Daoy (cell line): ENCODE data around the gene NUP93. TPM values are rescaled to one million over a fixed set of nuclear protein-coding genes. Genes with fewer than 3 reads are reported as not detected.

Source experiments
- DNase-seq: peaks from one replicate; pipeline ENCODE4 v3.0.0-alpha.2; 2015; ENCODE audit warnings: low read depth
- total RNA-seq: library from RNA; depleted of rRNA; stranded (reverse); fragments of >200 nt; shearing (Covaris generic); gene quantifications from 2 replicates; pipeline ENCODE4 v1.2.3, GENCODE V29; 2014

Gene NUP93
- total RNA-seq, 1 experiment from 2014 or later, result 91.9 TPM

GRCh38 chr16:56814537-56815432 is 84.9 kb downstream of the NUP93 start:
- DNase-seq, result no peak

- no peak for DNase-seq
Measured at GRCh38 chr16:56815721-56816120, 85.8 kb downstream of the NUP93 start.

- DNase-seq, result no peak
Measured at GRCh38 chr16:56817056-56817455, 87.1 kb downstream of the NUP93 start.

DNA sequence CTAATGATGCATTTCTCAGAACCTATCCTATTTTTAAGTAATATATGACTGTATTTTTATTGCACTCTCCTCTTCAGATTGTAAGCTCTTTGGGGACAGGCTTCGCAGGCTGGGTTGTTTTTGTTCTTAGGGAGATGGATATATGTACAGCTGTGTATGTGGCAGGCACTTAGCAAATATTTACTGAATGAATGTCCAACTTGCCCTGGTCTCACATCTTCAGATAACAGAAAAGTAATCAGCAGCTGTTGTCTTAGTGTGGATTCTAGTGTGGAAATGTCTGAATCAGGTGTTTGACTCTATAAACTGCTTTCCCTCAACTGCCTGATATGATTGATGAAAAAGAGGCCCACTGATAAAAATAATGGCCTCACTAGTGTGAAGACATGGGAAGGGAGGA is 88.0 kb downstream of the NUP93 start:
- no peak for DNase-seq

DNA sequence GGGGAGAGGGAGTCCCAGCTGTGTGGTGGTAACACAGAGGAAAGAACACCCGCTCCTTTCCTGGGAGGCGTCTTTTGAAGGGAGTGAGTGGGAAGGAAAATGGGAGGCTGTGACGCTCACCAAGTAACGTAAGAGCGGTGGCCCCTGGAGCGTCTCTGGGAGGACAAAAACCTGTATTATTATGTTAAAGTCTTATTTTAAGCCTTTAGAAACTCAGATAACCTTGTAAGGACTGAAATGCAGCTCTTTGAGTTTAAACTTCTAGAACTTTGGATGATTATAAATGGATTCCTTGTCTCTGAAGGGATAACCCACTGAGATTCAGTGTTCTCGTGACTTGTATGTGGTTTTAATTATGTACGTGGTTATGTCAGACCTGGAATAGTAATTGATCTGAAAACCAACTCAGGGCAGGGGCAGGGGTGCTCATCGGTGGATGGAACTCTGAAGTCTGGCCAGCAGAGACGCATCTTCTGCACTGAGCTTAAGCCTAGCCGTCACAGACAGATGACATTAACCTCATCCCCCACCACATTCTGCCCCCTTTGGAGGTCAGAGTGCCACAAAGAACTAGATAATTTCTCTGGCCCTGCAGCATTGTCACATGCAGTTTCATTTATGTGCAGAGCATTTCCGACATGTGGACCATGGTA is 93.3 kb downstream of the NUP93 start:
- no peak for DNase-seq

DNA sequence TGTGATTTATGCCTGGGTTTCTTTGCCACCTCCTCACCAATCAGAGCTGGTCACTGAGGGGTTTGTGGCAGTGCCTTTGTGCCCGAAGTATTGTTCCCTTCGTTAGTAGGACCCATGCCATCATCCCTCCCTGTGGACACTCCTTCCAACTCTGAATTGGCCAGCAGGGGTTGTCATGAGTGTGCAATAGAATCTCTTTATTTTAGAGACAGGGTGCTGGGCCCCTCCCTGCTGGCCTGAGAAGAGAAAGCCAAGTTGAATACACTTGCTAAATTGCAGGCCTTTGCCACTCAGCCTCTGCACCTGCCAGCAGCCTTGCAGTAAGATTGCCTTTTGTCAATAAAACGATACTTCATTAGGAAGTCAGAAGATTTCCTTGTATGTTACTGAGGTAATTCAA is 94.4 kb downstream of the NUP93 start:
- DNase-seq, result no peak

- DNase-seq, result no peak
Measured at GRCh38 chr16:56824804-56825203, 94.9 kb downstream of the NUP93 start.

DNA sequence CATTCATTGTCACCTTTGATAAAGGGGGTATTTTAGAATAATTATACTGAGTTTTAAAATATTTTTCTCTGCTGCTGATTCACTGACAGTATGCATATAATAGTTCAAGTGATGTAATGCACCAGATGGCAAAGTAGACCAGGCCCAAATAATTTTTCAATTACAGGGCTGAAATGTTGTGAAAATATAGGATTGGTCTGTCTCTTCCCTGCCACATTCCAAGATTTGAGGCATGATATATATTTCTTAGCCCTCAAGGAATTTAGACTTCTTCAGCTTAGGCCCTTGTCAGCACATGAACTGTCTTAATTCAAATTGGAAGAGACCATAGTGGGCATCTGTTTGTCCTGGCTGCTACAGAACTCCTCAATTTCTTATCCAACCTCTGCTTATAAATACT is 95.9 kb downstream of the NUP93 start:
- no peak for DNase-seq

- no peak for DNase-seq
Measured at GRCh38 chr16:56828647-56829046, 98.7 kb downstream of the NUP93 start.

- DNase-seq, result no peak
Measured at GRCh38 chr16:56830669-56831068, 100.7 kb downstream of the NUP93 start.

- DNase-seq, result no peak
Measured at GRCh38 chr16:56832768-56833167, 102.8 kb downstream of the NUP93 start.

GRCh38 chr16:56833243-56833970 is 103.5 kb downstream of the NUP93 start:
- no peak for DNase-seq

DNA sequence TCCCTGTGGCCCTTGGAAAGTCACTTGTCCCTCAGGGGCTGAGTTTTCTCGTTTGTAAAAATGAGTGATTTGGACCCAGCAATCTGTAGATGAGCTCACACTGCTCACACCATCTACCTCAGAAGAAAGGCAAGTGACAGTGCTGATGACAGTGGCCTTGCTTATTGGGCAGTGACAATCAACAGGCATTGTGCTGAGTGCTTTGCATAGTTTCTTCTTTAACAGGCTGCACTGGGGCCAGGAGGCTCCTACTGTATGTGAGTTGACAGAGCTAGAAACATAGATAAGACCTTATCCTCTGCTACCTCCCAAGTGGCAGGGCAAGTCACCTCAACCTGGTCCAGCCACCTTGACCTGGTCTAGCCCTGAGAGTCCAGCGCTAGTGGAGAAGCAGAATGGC is 105.4 kb downstream of the NUP93 start:
- no peak for DNase-seq

DNA sequence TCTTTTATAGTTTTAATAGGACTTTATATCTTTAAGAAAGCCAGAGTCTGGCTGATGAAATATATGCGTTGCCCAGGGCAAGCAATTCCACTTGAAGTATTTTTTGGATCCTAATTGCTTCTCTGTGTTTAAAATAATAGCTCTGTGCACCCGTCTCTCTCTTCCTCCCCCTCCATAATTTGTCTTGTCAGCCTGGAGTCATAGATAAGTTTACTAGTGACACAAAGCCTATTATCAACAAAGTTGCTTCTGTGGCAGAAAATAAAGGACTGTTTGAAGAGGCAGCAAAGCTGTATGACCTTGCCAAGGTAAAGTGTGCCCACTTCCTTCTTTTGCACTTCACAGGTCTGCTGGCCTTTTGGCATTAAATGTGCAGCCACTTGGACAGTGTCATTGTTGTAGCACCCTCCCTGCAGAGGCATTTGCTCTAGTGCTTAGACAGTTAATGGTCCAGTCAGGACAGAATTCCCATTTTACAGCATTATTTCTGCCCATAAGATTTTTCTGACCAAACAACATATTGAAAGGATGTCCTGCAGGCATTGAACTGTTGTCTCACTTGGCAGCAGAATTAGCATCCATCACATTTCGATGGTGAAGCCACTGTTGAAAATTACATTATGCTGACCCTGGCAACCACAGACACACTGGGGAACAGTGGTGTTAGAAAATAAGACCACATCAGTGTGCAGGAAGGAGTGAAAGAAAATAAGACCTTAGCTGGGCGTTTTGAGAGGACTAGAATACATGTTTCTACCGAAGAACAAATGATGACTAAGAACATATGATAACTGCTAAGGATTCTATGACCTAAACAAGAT is 106.7 kb downstream of the NUP93 start:
- DNase-seq, result no peak

DNA sequence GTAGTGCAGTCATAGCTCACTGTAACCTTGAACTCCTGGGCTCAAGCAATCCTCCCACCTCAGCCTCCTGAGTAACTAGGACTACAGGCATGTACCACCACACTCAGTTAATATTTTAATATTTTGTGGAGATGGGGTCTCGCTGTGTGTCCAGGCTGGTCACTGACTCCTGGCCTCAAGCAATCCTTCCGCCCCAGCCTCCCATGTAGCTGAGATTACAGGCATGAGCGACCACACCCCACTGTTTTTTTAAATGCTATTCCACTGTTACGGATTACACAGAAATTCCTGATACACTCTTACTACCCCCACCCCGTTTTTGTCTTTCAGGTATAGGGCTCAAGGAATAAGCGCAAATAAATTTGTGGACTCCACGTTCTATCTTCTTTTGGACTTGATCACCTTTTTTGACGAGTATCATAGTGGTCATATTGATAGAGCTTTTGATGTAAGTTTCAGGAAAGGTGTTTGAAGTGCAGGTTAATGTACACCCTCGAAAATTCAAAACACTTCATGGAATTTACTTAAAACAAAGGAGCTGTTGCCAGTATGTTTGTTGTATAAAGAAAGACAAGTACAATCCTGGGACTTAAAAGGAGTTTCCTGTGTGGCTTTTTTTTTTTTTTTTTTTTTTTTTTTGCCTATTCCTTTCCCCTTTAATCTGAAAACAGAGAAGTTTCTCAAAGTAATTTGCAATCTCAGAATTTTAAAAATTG is 108.9 kb downstream of the NUP93 start:
- DNase-seq, result no peak

- no peak for DNase-seq
Measured at GRCh38 chr16:56841233-56841632, 111.3 kb downstream of the NUP93 start.

GRCh38 chr16:56841659-56842058 is 111.7 kb downstream of the NUP93 start:
- DNase-seq, result no peak

- no peak for DNase-seq
Measured at GRCh38 chr16:56842133-56842532, 112.2 kb downstream of the NUP93 start.

GRCh38 chr16:56844056-56844455 is 114.1 kb downstream of the NUP93 start:
- DNase-seq, result no peak

GRCh38 chr16:56847173-56847910 is 117.4 kb downstream of the NUP93 start:
- DNase-seq, result no peak
